Ovary (tissue), 9 donors: ENCODE results near the gene ADNP. TPM values are rescaled to one million over a fixed set of nuclear protein-coding genes. Genes with fewer than 3 reads are reported as not detected.

Source experiments
- DNase-seq, 5 donors: peaks; one replicate each; pipeline ENCODE4 v3.0.0-alpha.2; 2019 to 2020
- H3K27ac ChIP-seq, 2 donors: fragments of 200-600 bp; one replicate each; pipeline versions ENCODE4 v1.5.1 to v1.8.0; 2019 to 2022
- H3K27me3 ChIP-seq: fragments of 200-600 bp; one replicate; pipeline ENCODE4 v1.8.0; 2022
- H3K36me3 ChIP-seq: fragments of 200-600 bp; sonication (generic); one replicate; pipeline ENCODE4 v1.5.1; 2019
- H3K4me1 ChIP-seq: one replicate; pipeline ENCODE4 v1.8.1; 2013; ENCODE audit warnings: mild to moderate bottlenecking, moderate library complexity; ENCODE audit not compliant: insufficient read depth
- H3K4me3 ChIP-seq: fragments of 200-600 bp; sonication (generic); one replicate; pipeline ENCODE4 v1.5.1; 2017
- H3K9me3 ChIP-seq, 2 donors: fragments of 200-600 bp in 1 of 2; sonication (generic) in 1 of 2; one replicate each; pipeline versions ENCODE4 v1.5.1 to v1.8.1; 2013 to 2019; ENCODE audit warnings: mild to moderate bottlenecking in 1 of 2, moderate library complexity in 1 of 2
- EP300 ChIP-seq: sonication (generic); formaldehyde crosslinking; IDR thresholded peaks from one replicate; pipeline ENCODE4 v1.6.1; 2017; ENCODE audit warnings: antibody characterized with exemption
- POLR2A ChIP-seq: fragments of 450-650 bp; IDR thresholded peaks from one replicate; pipeline ENCODE4 v1.6.1; 2017; ENCODE audit warnings: antibody characterized with exemption, mild to moderate bottlenecking, moderate library complexity
- WGBS, 3 donors: extraction: QIAGEN DNeasy Blood & Tissue Kit in 1 of 3; methylation state at CpG; one replicate each; pipeline versions ENCODE4 v1.1.5 to v1.1.7; 2013 to 2017; 5-methylcytosine and 5-hydroxymethylcytosine counted together
- intact Hi-C, 4 donors: fragments of 100-400 bp; cut with DNase I; formaldehyde crosslinking; loops; one replicate each; pipeline versions ENCODE4 v1.11.0 to v1.15.1; 2022 to 2023
- polyA plus RNA-seq, 2 donors: library from polyadenylated mRNA; stranded (reverse); fragments of 200-250 nt in 1 of 2; fragments of 350-450 nt in 1 of 2; fragmentation: Illumina TruSeq in 1 of 2; extraction: RNeasy Lipid Tissue Mini Kit (QIAGEN cat#74804) in 1 of 2; gene quantifications; one replicate each; pipeline ENCODE4 v1.2.3, GENCODE V29; 2013 to 2014
- total RNA-seq, 7 donors: library from RNA; depleted of rRNA in 2 of 7; stranded (reverse); fragments of >200 nt in 2 of 7; fragmentation: NEBNext Ultra II Directional in 3 of 7; extraction: Animal tissue kit (Norgen Biotek cat#: 25700) in 3 of 7; gene quantifications; one replicate each; pipeline versions ENCODE4 v1.1.0 to v1.2.4, GENCODE V29; 2016 to 2023
- TF ChIP-seq, protein P1 (sequence below), 3 donors: fragments of 450-650 bp in 2 of 3; fragments of 200-600 bp in 1 of 3; IDR thresholded peaks; one replicate each; pipeline versions ENCODE4 v1.5.1 to v1.8.0; 2016 to 2022; ENCODE audit warnings: antibody characterized with exemption in 3 of 3, mild to moderate bottlenecking in 1 of 3
- donor health status: DM: no; HTN: no; CAD: no; lungs with moderate emphysema.
- donor health status: DM: no; HTN: no; CAD: no.
- donor health status: Bipolar disorder and iron deficiency.
- donor health status: DM: yes; HTN: yes; CAD: no.
- donor health status: DM: no; HTN: no; CAD: no.
- donor health status: DM: yes; HTN: yes; CAD: no.

Gene ADNP
- total and polyA plus RNA-seq, 9 donors: 30.8 to 94.7 (median 75.5) TPM

DNA sequence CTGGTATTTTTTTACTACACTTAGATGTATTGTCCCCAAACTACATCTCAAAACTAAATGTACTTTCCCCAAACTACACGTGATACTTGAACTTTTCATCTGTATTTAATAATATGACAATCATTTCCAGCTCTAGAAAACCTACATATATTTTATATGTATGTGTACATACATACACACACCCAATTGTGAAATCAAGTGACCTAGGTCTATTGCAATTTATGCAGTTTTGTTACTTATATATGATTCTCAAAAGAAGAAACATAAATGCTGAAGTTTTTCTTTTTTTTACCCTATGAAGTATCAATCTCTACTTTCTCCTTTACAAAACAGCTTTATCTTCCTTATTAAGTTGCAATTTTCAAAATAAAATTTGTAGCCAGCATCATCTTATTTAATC, 4.7 kb downstream of the ADNP start:
- TF ChIP-seq, protein P1, sequence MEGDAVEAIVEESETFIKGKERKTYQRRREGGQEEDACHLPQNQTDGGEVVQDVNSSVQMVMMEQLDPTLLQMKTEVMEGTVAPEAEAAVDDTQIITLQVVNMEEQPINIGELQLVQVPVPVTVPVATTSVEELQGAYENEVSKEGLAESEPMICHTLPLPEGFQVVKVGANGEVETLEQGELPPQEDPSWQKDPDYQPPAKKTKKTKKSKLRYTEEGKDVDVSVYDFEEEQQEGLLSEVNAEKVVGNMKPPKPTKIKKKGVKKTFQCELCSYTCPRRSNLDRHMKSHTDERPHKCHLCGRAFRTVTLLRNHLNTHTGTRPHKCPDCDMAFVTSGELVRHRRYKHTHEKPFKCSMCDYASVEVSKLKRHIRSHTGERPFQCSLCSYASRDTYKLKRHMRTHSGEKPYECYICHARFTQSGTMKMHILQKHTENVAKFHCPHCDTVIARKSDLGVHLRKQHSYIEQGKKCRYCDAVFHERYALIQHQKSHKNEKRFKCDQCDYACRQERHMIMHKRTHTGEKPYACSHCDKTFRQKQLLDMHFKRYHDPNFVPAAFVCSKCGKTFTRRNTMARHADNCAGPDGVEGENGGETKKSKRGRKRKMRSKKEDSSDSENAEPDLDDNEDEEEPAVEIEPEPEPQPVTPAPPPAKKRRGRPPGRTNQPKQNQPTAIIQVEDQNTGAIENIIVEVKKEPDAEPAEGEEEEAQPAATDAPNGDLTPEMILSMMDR (IDR thresholded peaks at IDR 0.05): no peak
- TF ChIP-seq EP300 (no peak), POLR2A (no peak)
- H3K27me3 ChIP-seq: no peaks in the 10 kb centered on the region
- no peak for DNase-seq
- H3K27ac ChIP-seq: no peak overlapping the region
- WGBS, 3 donors: 46 to 52% (median 48%) methylated on average over 1 of the region's 1 CpG
- no peaks in the 10 kb centered on the region for H3K9me3 ChIP-seq
- intact Hi-C loops: loop anchor here in 2 of 4 donors (10.0 kb wide), 2 partner anchors 52 to 132 kb away; partner anchors contain the start of gene BCAS4 (in 1 of the 2)
- no peaks in the 10 kb centered on the region for H3K36me3 ChIP-seq
- no peak overlapping the region for H3K4me3 ChIP-seq
- H3K4me1 ChIP-seq: peaks cover 16% of the 10 kb centered on the region

DNA sequence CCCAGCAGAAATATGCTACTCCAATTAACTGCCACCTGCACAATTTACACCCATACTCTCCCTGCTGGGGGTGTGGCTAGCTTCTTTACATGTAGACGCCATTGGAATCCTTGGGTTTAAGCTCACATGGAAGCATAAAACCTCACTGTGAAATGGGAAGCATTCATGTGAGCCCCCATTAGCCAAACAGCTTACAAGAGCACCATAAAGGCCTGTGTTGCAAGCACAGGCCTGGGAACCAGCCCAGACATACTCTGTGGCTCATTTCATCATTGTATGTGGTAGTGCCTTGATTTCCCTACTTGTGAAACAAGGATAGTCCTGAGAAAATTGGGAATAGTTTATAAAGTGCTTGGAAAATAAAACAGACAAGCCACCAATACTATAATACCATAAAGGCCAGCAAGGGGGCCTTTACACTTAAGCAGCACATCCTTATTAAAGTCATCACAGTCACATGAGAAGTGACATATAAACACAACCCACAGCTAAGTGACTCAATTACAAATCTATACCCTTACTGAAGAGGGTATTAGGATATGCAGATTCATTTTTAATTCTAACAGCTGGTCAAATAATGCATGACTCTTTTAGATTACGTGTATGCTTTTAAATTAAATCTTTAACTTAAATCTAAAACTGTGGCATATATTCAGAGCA, 6.8 kb downstream of the ADNP start:
- TF ChIP-seq, protein P1 (IDR thresholded peaks at IDR 0.05): no peak
- no peak for TF ChIP-seq EP300
- no peak for TF ChIP-seq POLR2A
- no peak overlapping the region for H3K27ac ChIP-seq
- no peaks in the 10 kb centered on the region for H3K9me3 ChIP-seq
- 62 to 75% (median 64%) methylated on average over 2 of the region's 2 CpGs for WGBS, 3 donors
- H3K27me3 ChIP-seq: no peaks in the 10 kb centered on the region
- no peak for DNase-seq
- intact Hi-C loops: loop anchor here in 2 of 4 donors (10.0 kb wide), 2 partner anchors 50 to 130 kb away; partner anchors contain the start of gene BCAS4 (in 1 of the 2)
- H3K4me3 ChIP-seq: no peak overlapping the region
- H3K4me1 ChIP-seq: peaks cover 18% of the 10 kb centered on the region
- no peaks in the 10 kb centered on the region for H3K36me3 ChIP-seq

DNA sequence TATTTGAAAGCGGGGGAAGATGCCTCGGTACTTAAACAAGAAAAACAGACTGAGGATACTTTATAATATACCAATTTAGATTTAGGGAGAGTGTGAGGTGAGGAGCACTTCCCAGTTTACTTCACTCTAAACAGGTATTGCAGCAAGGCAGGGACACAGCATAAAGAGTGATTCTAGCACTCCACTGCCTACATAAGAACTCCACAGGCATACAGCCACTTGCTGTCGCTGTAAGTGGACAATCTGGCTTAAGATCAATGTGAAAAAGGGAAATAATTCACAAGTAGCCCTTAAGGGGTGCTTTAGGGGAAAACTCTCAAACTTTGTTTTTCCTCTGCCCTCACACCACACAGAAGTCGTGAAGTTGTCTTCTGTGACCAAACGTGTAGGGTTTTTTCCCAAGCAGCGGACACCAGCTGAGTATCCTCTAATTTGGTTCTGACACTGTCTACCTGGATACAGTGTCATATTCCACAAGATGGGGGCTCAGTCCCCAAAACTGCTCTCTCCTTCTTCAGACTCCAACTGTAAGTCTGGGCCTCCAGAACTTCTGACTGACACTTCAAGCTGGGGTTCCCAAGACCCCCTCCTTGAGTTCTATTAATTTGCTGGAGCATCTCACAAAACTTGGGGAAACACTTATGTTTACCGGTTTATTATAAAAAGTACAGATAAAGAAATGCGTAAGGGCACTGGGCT, 9.3 kb downstream of the ADNP start:
- no peak for DNase-seq
- H3K27ac ChIP-seq: no peak overlapping the region
- WGBS, 3 donors: 57 to 72% (median 64%) methylated on average over 8 of the region's 8 CpGs
- no peaks in the 10 kb centered on the region for H3K36me3 ChIP-seq
- TF ChIP-seq EP300 (no peak), POLR2A (no peak)
- TF ChIP-seq, protein P1 (IDR thresholded peaks at IDR 0.05): no peak
- intact Hi-C loops: loop anchor here in 2 of 4 donors (10.0 kb wide), 2 partner anchors 47 to 127 kb away; partner anchors contain the start of gene BCAS4 (in 1 of the 2)
- peaks cover 15% of the 10 kb centered on the region for H3K4me1 ChIP-seq
- H3K4me3 ChIP-seq: no peak overlapping the region
- no peaks in the 10 kb centered on the region for H3K27me3 ChIP-seq
- no peaks in the 10 kb centered on the region for H3K9me3 ChIP-seq

DNA sequence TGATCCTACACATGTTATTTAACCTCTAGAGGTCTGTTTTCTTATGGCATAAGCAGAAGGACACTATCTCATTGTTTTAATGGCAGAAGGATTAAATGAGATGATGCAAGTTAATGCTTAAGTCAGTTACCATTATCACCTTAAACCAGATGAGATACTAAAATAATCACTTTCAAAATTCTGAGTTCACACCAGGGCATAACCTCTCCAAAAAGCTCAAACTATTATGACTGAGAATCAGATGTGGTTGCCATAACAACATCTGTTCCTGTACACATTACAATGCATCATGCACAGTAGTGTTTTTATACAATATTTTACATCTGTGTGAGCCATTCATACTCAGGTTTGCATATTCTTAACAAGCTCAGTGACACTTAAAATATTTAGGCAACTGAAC, 10.2 kb downstream of the ADNP start:
- H3K27ac ChIP-seq: no peak overlapping the region
- TF ChIP-seq POLR2A (no peak), EP300 (no peak)
- TF ChIP-seq, protein P1 (IDR thresholded peaks at IDR 0.05): no peak
- intact Hi-C loops: loop anchor here in 2 of 4 donors (10.0 kb wide), 2 partner anchors 46 to 126 kb away; partner anchors contain the start of gene BCAS4 (in 1 of the 2)
- H3K36me3 ChIP-seq: no peaks in the 10 kb centered on the region
- DNase-seq: no peak
- peaks cover 19% of the 10 kb centered on the region for H3K4me1 ChIP-seq
- H3K9me3 ChIP-seq: no peaks in the 10 kb centered on the region
- H3K27me3 ChIP-seq: no peaks in the 10 kb centered on the region
- no peak overlapping the region for H3K4me3 ChIP-seq
